ENCODE measurements around the gene CD55. TPM values are rescaled to one million over a fixed set of nuclear protein-coding genes. Genes with fewer than 3 reads are reported as not detected.

CD55 gene
- total RNA-seq, 1 donor from 2014 or later, result 106 TPM

GRCh38 chr1:207309745-207310273 is 11.7 kb upstream of the CD55 start:
- DNase-seq (ENCODE audit: extremely low spot score in 2 of 2), result no peak
- H3K4me3 ChIP-seq, result no peak overlapping the region
- H3K4me1 ChIP-seq, result peaks cover 7% of the 10 kb centered on the region
- no peaks in the 10 kb centered on the region for H3K27me3 ChIP-seq
- H3K36me3 ChIP-seq, result no peaks in the 10 kb centered on the region
- no peaks in the 10 kb centered on the region for H3K9me3 ChIP-seq
- peak overlapping the region; percentile 40 for H3K27ac ChIP-seq
- peak in 1 of 2 donors; percentile 76 for TF ChIP-seq POLR2AphosphoS5 (IDR thresholded peaks at IDR 0.05; ENCODE audit: insufficient read depth in 1 of 2, low read depth in 1 of 2)
- no peak for TF ChIP-seq CTCF (IDR thresholded peaks at IDR 0.05)
- intact Hi-C loops (cut with DNase I), result no loop called here

DNA sequence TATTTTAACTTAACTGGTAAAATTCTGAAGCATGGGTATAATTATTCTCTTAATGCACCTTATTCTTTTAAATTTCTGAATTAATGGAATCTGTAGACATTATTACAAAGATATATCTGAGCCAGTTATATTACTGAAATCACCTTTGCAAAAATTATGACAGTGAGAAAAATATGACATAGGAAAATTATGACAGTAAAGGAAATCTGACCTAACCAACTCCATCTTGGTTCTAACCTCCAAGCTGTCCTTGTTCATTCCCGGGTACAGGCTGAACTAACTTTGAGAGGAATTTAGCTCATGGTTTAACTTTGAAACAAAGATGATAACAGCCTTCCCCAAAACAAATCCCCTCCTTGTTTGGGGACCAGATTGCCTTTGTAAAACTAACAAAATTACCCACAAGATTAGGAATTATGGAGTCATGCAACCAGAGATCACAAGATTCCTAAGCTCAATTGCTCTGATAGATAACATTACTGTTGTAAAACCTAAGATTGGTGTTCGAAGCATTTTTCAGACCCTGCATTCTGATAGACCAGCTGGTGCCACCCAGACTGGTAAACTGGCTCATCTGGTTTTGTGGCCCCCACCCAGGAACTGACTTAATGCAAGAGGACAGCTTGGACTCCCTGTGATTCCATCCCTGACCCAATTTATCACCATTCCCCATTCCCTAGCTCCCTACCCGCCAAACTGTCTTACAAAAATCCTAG is 9.4 kb upstream of the CD55 start:
- no peaks in the 10 kb centered on the region for H3K36me3 ChIP-seq
- intact Hi-C loops (cut with DNase I), result no loop called here
- no peaks in the 10 kb centered on the region for H3K9me3 ChIP-seq
- DNase-seq (ENCODE audit: extremely low spot score in 2 of 2), result no peak
- H3K4me1 ChIP-seq, result peaks cover 19% of the 10 kb centered on the region
- H3K27me3 ChIP-seq, result no peaks in the 10 kb centered on the region
- no peak overlapping the region for H3K27ac ChIP-seq
- TF ChIP-seq POLR2A (IDR thresholded peaks at IDR 0.05) (no peak), CTCF (IDR thresholded peaks at IDR 0.05) (no peak), POLR2AphosphoS5 (IDR thresholded peaks at IDR 0.05; ENCODE audit: insufficient read depth in 1 of 2, low read depth in 1 of 2) (no peak)
- H3K4me3 ChIP-seq, result no peak overlapping the region

DNA sequence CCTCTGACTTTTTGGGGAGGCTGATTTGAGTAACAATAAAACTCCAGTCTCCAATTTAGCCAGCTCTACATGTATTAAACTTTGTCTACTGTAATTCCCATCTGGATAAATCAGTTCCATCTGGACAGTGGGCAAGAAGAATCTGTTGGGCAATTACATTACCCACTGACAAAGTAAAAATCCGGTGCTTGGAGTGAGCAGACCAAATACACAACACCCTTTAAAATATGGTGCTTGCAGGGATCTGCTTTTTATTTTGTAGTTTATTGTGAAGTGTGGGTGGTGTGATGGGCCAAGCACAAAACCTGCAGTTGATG is 8.9 kb upstream of the CD55 start:
- Histone ChIP-seq H3K27me3 (no peaks in the 10 kb centered on the region), H3K4me3 (no peak overlapping the region), H3K36me3 (no peaks in the 10 kb centered on the region), H3K9me3 (no peaks in the 10 kb centered on the region), H3K27ac (no peak overlapping the region), H3K4me1 (peaks cover 19% of the 10 kb centered on the region)
- intact Hi-C loops (cut with DNase I), result no loop called here
- DNase-seq (ENCODE audit: extremely low spot score in 2 of 2), result no peak
- TF ChIP-seq CTCF (IDR thresholded peaks at IDR 0.05), result no peak
- TF ChIP-seq POLR2A (IDR thresholded peaks at IDR 0.05), result no peak
- no peak for TF ChIP-seq POLR2AphosphoS5 (IDR thresholded peaks at IDR 0.05; ENCODE audit: insufficient read depth in 1 of 2, low read depth in 1 of 2)

DNA sequence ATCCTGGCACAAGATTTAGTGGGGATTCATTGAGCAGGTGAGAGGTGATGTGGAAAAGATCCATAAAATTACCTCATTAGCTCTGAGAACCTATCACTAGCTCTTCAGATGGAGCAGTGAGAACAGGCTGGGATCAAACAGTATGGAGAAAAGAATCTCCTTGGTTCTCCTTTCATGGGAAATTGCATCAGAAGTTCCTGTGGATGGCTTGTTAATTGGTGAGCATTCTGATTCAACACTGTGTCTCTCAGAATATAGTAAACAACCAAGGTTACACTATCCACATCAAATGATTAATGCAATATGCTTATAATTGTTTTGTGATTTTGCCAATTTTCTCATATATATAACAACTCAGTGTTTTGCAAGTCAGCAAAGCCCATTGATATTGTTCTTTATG is 8.3 kb upstream of the CD55 start:
- H3K27me3 ChIP-seq, result no peaks in the 10 kb centered on the region
- no peak for DNase-seq (ENCODE audit: extremely low spot score in 2 of 2)
- peaks cover 19% of the 10 kb centered on the region for H3K4me1 ChIP-seq
- intact Hi-C loops (cut with DNase I), result no loop called here
- no peak overlapping the region for H3K4me3 ChIP-seq
- no peaks in the 10 kb centered on the region for H3K36me3 ChIP-seq
- H3K9me3 ChIP-seq, result no peaks in the 10 kb centered on the region
- no peak for TF ChIP-seq CTCF (IDR thresholded peaks at IDR 0.05)
- no peak for TF ChIP-seq POLR2A (IDR thresholded peaks at IDR 0.05)
- TF ChIP-seq POLR2AphosphoS5 (IDR thresholded peaks at IDR 0.05; ENCODE audit: insufficient read depth in 1 of 2, low read depth in 1 of 2), result no peak
- no peak overlapping the region for H3K27ac ChIP-seq

- DNase-seq (ENCODE audit: extremely low spot score in 2 of 2), result no peak
- H3K4me1 ChIP-seq, result peaks cover 14% of the 10 kb centered on the region
- TF ChIP-seq POLR2A (IDR thresholded peaks at IDR 0.05) (no peak), POLR2AphosphoS5 (IDR thresholded peaks at IDR 0.05; ENCODE audit: insufficient read depth in 1 of 2, low read depth in 1 of 2) (no peak), CTCF (IDR thresholded peaks at IDR 0.05) (no peak)
- no peaks in the 10 kb centered on the region for H3K36me3 ChIP-seq
- no peak overlapping the region for H3K27ac ChIP-seq
- no peaks in the 10 kb centered on the region for H3K9me3 ChIP-seq
- intact Hi-C loops (cut with DNase I), result no loop called here
- H3K27me3 ChIP-seq, result no peaks in the 10 kb centered on the region
- H3K4me3 ChIP-seq, result no peak overlapping the region
These were observed 6.7 kb upstream of the CD55 start for GRCh38 chr1:207314816-207315215.

Data from vagina (tissue), 2 donors.